ENCODE results near the gene DNAH17. TPM values are rescaled to one million over a fixed set of nuclear protein-coding genes. Genes with fewer than 3 reads are reported as not detected.

The DNAH17 gene
- total RNA-seq, 1 experiment from 2014 or later: 0.69 TPM

DNA sequence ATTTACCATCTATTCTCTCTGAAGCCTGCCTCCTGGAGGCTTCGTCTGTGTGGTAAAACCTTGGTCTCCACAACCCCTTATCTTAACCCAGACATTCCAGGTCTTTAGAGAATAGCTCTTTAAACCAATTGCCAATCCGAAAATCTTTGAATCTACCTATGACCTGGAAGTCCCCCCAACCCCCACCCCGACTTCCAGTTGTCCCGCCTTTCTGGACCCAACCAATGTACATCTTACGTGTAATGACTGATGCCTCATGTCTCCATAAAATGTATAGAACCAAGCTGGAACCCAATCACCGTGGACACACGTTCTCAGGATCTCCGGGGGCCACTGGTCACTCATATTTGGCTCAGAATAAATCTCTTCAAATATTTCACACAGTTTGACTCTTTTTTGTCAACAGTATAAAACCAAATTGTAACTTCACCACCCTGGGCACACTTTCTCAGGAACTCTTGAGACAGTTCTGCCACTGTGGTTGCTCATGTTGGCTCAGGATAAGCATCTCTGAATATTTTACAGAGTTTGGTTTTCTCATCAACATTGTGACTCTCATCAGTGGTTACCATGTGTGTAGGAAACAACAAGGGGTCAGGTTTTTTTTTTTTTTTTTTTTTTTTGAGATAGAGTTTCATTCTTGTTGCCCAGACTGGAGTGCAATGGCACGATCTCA is 18.1 kb upstream of the DNAH17 start:
- H2AFZ ChIP-seq (ENCODE audit: low read depth, low read length, poor library complexity, severe bottlenecking): no peak overlapping the region
- no TSS peak for BruUV-seq (replicated peaks)
- no peak overlapping the region for H3K27ac ChIP-seq (ENCODE audit: low read depth, low read length)
- H3K9ac ChIP-seq (ENCODE audit: low read length): no peak overlapping the region
- H3K79me2 ChIP-seq (ENCODE audit: insufficient read depth, low read length): no peaks in the 10 kb centered on the region
- H3K4me2 ChIP-seq (ENCODE audit: low read length): no peak overlapping the region
- ChIA-PET CTCF (no interaction called here), POLR2A (interaction anchor here (1.1 kb wide), 1 partner anchor 37 kb away, joined by 3 read pairs; no protein-coding TSS in a partner anchor), RAD21 (ENCODE audit: low non-redundant PET in 1 of 2, low total read pairs in 2 of 2, uncharacterized antibody in 2 of 2, unreplicated experiment in 2 of 2) (no interaction called here)
- TF ChIP-seq FOSL1 (IDR thresholded peaks at IDR 0.05; ENCODE audit: low read depth): no peak
- TF ChIP-seq, protein P1, sequence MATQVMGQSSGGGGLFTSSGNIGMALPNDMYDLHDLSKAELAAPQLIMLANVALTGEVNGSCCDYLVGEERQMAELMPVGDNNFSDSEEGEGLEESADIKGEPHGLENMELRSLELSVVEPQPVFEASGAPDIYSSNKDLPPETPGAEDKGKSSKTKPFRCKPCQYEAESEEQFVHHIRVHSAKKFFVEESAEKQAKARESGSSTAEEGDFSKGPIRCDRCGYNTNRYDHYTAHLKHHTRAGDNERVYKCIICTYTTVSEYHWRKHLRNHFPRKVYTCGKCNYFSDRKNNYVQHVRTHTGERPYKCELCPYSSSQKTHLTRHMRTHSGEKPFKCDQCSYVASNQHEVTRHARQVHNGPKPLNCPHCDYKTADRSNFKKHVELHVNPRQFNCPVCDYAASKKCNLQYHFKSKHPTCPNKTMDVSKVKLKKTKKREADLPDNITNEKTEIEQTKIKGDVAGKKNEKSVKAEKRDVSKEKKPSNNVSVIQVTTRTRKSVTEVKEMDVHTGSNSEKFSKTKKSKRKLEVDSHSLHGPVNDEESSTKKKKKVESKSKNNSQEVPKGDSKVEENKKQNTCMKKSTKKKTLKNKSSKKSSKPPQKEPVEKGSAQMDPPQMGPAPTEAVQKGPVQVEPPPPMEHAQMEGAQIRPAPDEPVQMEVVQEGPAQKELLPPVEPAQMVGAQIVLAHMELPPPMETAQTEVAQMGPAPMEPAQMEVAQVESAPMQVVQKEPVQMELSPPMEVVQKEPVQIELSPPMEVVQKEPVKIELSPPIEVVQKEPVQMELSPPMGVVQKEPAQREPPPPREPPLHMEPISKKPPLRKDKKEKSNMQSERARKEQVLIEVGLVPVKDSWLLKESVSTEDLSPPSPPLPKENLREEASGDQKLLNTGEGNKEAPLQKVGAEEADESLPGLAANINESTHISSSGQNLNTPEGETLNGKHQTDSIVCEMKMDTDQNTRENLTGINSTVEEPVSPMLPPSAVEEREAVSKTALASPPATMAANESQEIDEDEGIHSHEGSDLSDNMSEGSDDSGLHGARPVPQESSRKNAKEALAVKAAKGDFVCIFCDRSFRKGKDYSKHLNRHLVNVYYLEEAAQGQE (IDR thresholded peaks at IDR 0.05; ENCODE audit: low read depth): no peak
- TF ChIP-seq POLR2AphosphoS5 (IDR thresholded peaks at IDR 0.05; ENCODE audit: low read depth, low read length): no peak
- no peak for TF ChIP-seq POLR2A (IDR thresholded peaks at IDR 0.05; ENCODE audit: borderline replicate concordance, extremely low read depth, insufficient read depth, insufficient read length)
- TF ChIP-seq EZH2phosphoT487 (IDR thresholded peaks at IDR 0.05; ENCODE audit: borderline replicate concordance): no peak
- TF ChIP-seq YY1 (IDR thresholded peaks at IDR 0.05; ENCODE audit: extremely low read depth, insufficient replicate concordance, low read depth, low read length): no peak
- TF ChIP-seq ELF1 (IDR thresholded peaks at IDR 0.05; ENCODE audit: borderline replicate concordance, low read depth): no peak
- no peak for TF ChIP-seq CEBPB (IDR thresholded peaks at IDR 0.05; ENCODE audit: low read depth)
- DNase-seq (ENCODE audit: low read depth, low spot score) (no peak), ATAC-seq (no peak)
- no peaks in the 10 kb centered on the region for H4K20me1 ChIP-seq (ENCODE audit: insufficient read depth)
- intact Hi-C loops (cut with micrococcal nuclease): no loop called here
- H3K9me3 ChIP-seq (ENCODE audit: control insufficient read depth in 1 of 2, insufficient read depth in 1 of 2, low read depth in 1 of 2, low read length in 2 of 2): no peaks in the 10 kb centered on the region
- peaks cover 17 to 19% of the 10 kb centered on the region in 2 experiments for H3K4me1 ChIP-seq (ENCODE audit: control insufficient read depth in 1 of 2, insufficient read depth in 2 of 2, low read length in 2 of 2)
- no peaks in the 10 kb centered on the region for H3K9me2 ChIP-seq (ENCODE audit: insufficient read depth)
- H3K27me3 ChIP-seq (ENCODE audit: insufficient read depth, low read length): peaks cover 5% of the 10 kb centered on the region; the same call in 1 of the 2 replicates
- no peak overlapping the region for H3K4me3 ChIP-seq (replicated peaks in 1 of 2; ENCODE audit: low read depth in 1 of 2, low read length in 2 of 2)
- H3K36me3 ChIP-seq (ENCODE audit: control insufficient read depth in 1 of 2, insufficient read depth in 2 of 2, low read length in 2 of 2): no peaks in the 10 kb centered on the region

Data from HCT116 (cell line).